Measurements from ENCODE around the gene LZIC. TPM values are rescaled to one million over a fixed set of nuclear protein-coding genes. Genes with fewer than 3 reads are reported as not detected.

LZIC gene
- total RNA-seq, 2 experiments from 2014 or later = 30.9 to 31.4 TPM

- no peaks in the 10 kb centered on the region for H3K36me3 Mint-ChIP-seq
- no peaks in the 10 kb centered on the region for H3K9me3 Mint-ChIP-seq
- H3K4me1 Mint-ChIP-seq = peaks cover 16% of the 10 kb centered on the region
- H3K27ac Mint-ChIP-seq = no peak overlapping the region
- no peaks in the 10 kb centered on the region for H3K27me3 Mint-ChIP-seq
- no peak for DNase-seq
- no peak overlapping the region for H3K4me3 Mint-ChIP-seq
Observed at GRCh38 chr1:9882945-9883303, 60.3 kb downstream of the LZIC start.

GRCh38 chr1:9882296-9882944 lies 60.8 kb downstream of the LZIC start:
- DNase-seq = peak; percentile 9
- peaks cover 16% of the 10 kb centered on the region for H3K4me1 Mint-ChIP-seq
- H3K4me3 Mint-ChIP-seq = peak overlapping the region; percentile 9
- H3K9me3 Mint-ChIP-seq = no peaks in the 10 kb centered on the region
- no peaks in the 10 kb centered on the region for H3K27me3 Mint-ChIP-seq
- H3K36me3 Mint-ChIP-seq = no peaks in the 10 kb centered on the region
- H3K27ac Mint-ChIP-seq = peak overlapping the region; percentile 66

GRCh38 chr1:9881838-9882249 lies 61.3 kb downstream of the LZIC start:
- Mint-ChIP-seq H3K9me3 (no peaks in the 10 kb centered on the region), H3K27me3 (no peaks in the 10 kb centered on the region), H3K4me1 (peaks cover 16% of the 10 kb centered on the region), H3K4me3 (no peak overlapping the region), H3K36me3 (no peaks in the 10 kb centered on the region), H3K27ac (peak overlapping the region; percentile 66)
- DNase-seq = no peak

Other genes starting within 250 kb of the LZIC start
- 10 to 100 TPM; 30.4 to 31.0 TPM for gene CLSTN1, start 119.4 kb downstream of the LZIC start, total RNA-seq
- 1 to 10 TPM; 8.0 to 8.6 TPM for gene CTNNBIP1, start 33.1 kb downstream of the LZIC start, total RNA-seq
- 1 to 10 TPM; 7.9 to 9.4 TPM for gene NMNAT1, start 84 bp upstream of the LZIC start, total RNA-seq
- not detected for gene RBP7, start 53.8 kb upstream of the LZIC start, total RNA-seq
- gene UBE4B, start 89.6 kb upstream of the LZIC start, total RNA-seq = 10 to 100 TPM; 32.9 to 35.9 TPM

All from activated naive CD8-positive, alpha-beta T cell treated with anti-CD3 and anti-CD28 coated beads for 36 hours (primary cell).